GM23248 (cell line): ENCODE data around the gene EXOC7. TPM values are rescaled to one million over a fixed set of nuclear protein-coding genes. Genes with fewer than 3 reads are reported as not detected.
"Not testable (repeated sequence)": the region's sequence is repeated elsewhere in the genome, so short reads cannot be mapped to it uniquely, and the experiment has no call there.

Experiments
- DNase-seq: peaks from one replicate; pipeline ENCODE4 v3.0.0-alpha.2; 2015
- H2AFZ ChIP-seq: fragments of 200-600 bp; sonication (generic); 2 replicates; pipeline ENCODE4 v1.6.1; 2016; ENCODE audit warnings: antibody characterized with exemption
- H3F3A ChIP-seq: fragments of 200-600 bp; sonication (generic); 2 replicates; pipeline ENCODE4 v1.6.1; 2016; ENCODE audit warnings: mild to moderate bottlenecking, antibody characterized with exemption, mixed run types; ENCODE audit not compliant: insufficient read depth
- H3K27ac ChIP-seq: fragments of 200-600 bp; sonication (generic); 2 replicates; pipeline ENCODE4 v1.5.1; 2016; ENCODE audit warnings: mild to moderate bottlenecking
- H3K27me3 ChIP-seq: fragments of 200-600 bp; sonication (generic); replicated peaks from 2 replicates; pipeline ENCODE4 v1.6.1; 2016; ENCODE audit warnings: mild to moderate bottlenecking; ENCODE audit not compliant: insufficient read depth
- H3K36me3 ChIP-seq: fragments of 200-600 bp; sonication (generic); 2 replicates; pipeline ENCODE4 v1.6.1; 2016; ENCODE audit warnings: low read depth, mild to moderate bottlenecking
- H3K4me1 ChIP-seq: fragments of 200-600 bp; sonication (generic); 2 replicates; pipeline ENCODE4 v1.6.1; 2016; ENCODE audit warnings: mild to moderate bottlenecking; ENCODE audit not compliant: insufficient read depth
- H3K4me2 ChIP-seq: fragments of 200-600 bp; sonication (generic); one replicate; pipeline ENCODE4 v1.6.1; 2016; ENCODE audit warnings: mild to moderate bottlenecking; ENCODE audit not compliant: unreplicated experiment
- H3K4me3 ChIP-seq: fragments of 200-600 bp; sonication (generic); 2 replicates; pipeline ENCODE4 v1.5.1; 2016; ENCODE audit warnings: mild to moderate bottlenecking
- H3K79me2 ChIP-seq: fragments of 200-600 bp; sonication (generic); 2 replicates; pipeline ENCODE4 v1.6.1; 2016; ENCODE audit warnings: mild to moderate bottlenecking; ENCODE audit not compliant: insufficient read depth
- H3K9ac ChIP-seq: fragments of 200-600 bp; sonication (generic); 2 replicates; pipeline ENCODE4 v1.6.1; 2016; ENCODE audit warnings: mild to moderate bottlenecking
- H3K9me2 ChIP-seq: fragments of 200-600 bp; sonication (generic); 2 replicates; pipeline ENCODE4 v1.6.1; 2016; ENCODE audit warnings: mixed run types, mild to moderate bottlenecking, moderate library complexity; ENCODE audit not compliant: insufficient read depth
- H3K9me3 ChIP-seq: fragments of 200-600 bp; sonication (generic); one replicate; pipeline ENCODE4 v1.6.1; 2017; ENCODE audit warnings: low read depth
- H4K20me1 ChIP-seq: fragments of 200-600 bp; sonication (generic); 2 replicates; pipeline ENCODE4 v1.6.0; 2016; ENCODE audit not compliant: insufficient read depth
- EZH2 ChIP-seq: fragments of 200-600 bp; sonication (generic); IDR thresholded peaks from 2 replicates; pipeline ENCODE4 v1.6.1; 2018; ENCODE audit warnings: antibody characterized with exemption, mild to moderate bottlenecking; ENCODE audit not compliant: insufficient read depth, poor library complexity, severe bottlenecking
- EZH2phosphoT487 ChIP-seq: fragments of 200-600 bp; sonication (generic); IDR thresholded peaks from 2 replicates; pipeline ENCODE4 v1.6.1; 2018; ENCODE audit warnings: antibody characterized with exemption, moderate library complexity, mild to moderate bottlenecking, low read depth; ENCODE audit not compliant: insufficient read depth
- WGBS, 2 experiments: methylation state at CpG; one replicate each; pipeline ENCODE4 v1.1.6; 2015 to 2017; ENCODE audit warnings: low lambda C conversion rate in 2 of 2, low coverage in 1 of 2; ENCODE audit errors: missing lambda C conversion rate in 2 of 2; 5-methylcytosine and 5-hydroxymethylcytosine counted together
- in situ Hi-C: fragments of 300-500 bp; cut with MboI; formaldehyde crosslinking; loops from 2 replicates; pipeline ENCODE4 v1.15.0; 2020
- polyA plus RNA-seq: library from polyadenylated mRNA; unstranded; fragments of >200 nt; fragmentation: Nextera tagmentation; extraction: Ambion mirVana; gene quantifications from 2 replicates; pipeline ENCODE4 v1.2.1, GENCODE V29; 2016
- total RNA-seq: library from RNA; depleted of rRNA; stranded (reverse); fragments of >200 nt; shearing (Covaris generic); gene quantifications from 2 replicates; pipeline ENCODE4 v1.2.3, GENCODE V29; 2014

Gene EXOC7
- total and polyA plus RNA-seq, 2 experiments from 2014 or later: 88.0 to 101 TPM

- in situ Hi-C loops: no loop called here
- H4K20me1 ChIP-seq: no peaks in the 10 kb centered on the region
- no peaks in the 10 kb centered on the region for H3K27me3 ChIP-seq
- peaks cover 71% of the 10 kb centered on the region for H3K36me3 ChIP-seq
- no peaks in the 10 kb centered on the region for H3K9me3 ChIP-seq
- TF ChIP-seq EZH2: no peak
- TF ChIP-seq EZH2phosphoT487: no peak
- 90 to 93% methylated on average over 15 of the region's 15 CpGs for WGBS, 2 experiments
- H3K9me2 ChIP-seq: no peaks in the 10 kb centered on the region
- no peak overlapping the region for H2AFZ ChIP-seq
- no peak overlapping the region for H3K9ac ChIP-seq
- H3K4me2 ChIP-seq: no peak overlapping the region
- no peak for DNase-seq
- H3F3A ChIP-seq: 0 out of 2 replicates have a peak, but pooled peaks cover 7% of the 10 kb centered on the region
- H3K27ac ChIP-seq: no peak overlapping the region
- H3K4me3 ChIP-seq: no peak overlapping the region
- peaks cover 50% of the 10 kb centered on the region for H3K79me2 ChIP-seq
- no peaks in the 10 kb centered on the region for H3K4me1 ChIP-seq
Observed at GRCh38 chr17:76063875-76064546, 39.6 kb downstream of the EXOC7 start.

- peaks cover 72% of the 10 kb centered on the region for H3K36me3 ChIP-seq
- H3F3A ChIP-seq: not testable (repeated sequence)
Observed at GRCh38 chr17:76058264-76058663, 45.3 kb downstream of the EXOC7 start.

GRCh38 chr17:76056882-76057281 lies 46.7 kb downstream of the EXOC7 start:
- H3K4me3 ChIP-seq: no peak overlapping the region
- 93% methylated on average over 3 of the region's 3 CpGs for WGBS, 2 experiments
- no peaks in the 10 kb centered on the region for H3K9me3 ChIP-seq
- no peaks in the 10 kb centered on the region for H4K20me1 ChIP-seq
- H3K27me3 ChIP-seq: no peaks in the 10 kb centered on the region
- in situ Hi-C loops: no loop called here
- no peaks in the 10 kb centered on the region; the same call in 1 of the 2 replicates for H3F3A ChIP-seq
- no peak overlapping the region for H2AFZ ChIP-seq
- peaks cover 4% of the 10 kb centered on the region; the same call in 1 of the 2 replicates for H3K4me1 ChIP-seq
- no peak overlapping the region for H3K4me2 ChIP-seq
- TF ChIP-seq EZH2: no peak
- no peak for TF ChIP-seq EZH2phosphoT487
- no peak overlapping the region for H3K27ac ChIP-seq
- H3K79me2 ChIP-seq: peaks cover 48% of the 10 kb centered on the region
- no peak overlapping the region for H3K9ac ChIP-seq
- no peak for DNase-seq
- no peaks in the 10 kb centered on the region for H3K9me2 ChIP-seq
- peaks cover 75% of the 10 kb centered on the region for H3K36me3 ChIP-seq

More at GRCh38 chr17:76058264-76058663, 45.3 kb downstream of the EXOC7 start:
- H3K27me3 ChIP-seq, H3K4me2 ChIP-seq, DNase-seq, H2AFZ ChIP-seq, H3K4me3 ChIP-seq, H3K4me1 ChIP-seq, in situ Hi-C loops, H3K27ac ChIP-seq, H3K9me2 ChIP-seq, H3K9ac ChIP-seq, H3K9me3 ChIP-seq, H4K20me1 ChIP-seq: not testable (repeated sequence)
- WGBS, 2 experiments: 91 to 93% methylated on average over 6 of the region's 6 CpGs
- H3K79me2 ChIP-seq: peaks cover 39% of the 10 kb centered on the region

- H3K4me2 ChIP-seq: no peak overlapping the region
- peak; percentile 64 for DNase-seq
- H4K20me1 ChIP-seq: no peaks in the 10 kb centered on the region
- no peak overlapping the region for H3K27ac ChIP-seq
- H3K9me2 ChIP-seq: no peaks in the 10 kb centered on the region
- no peak overlapping the region for H3K4me3 ChIP-seq
- no peak overlapping the region for H3K9ac ChIP-seq
- H3K27me3 ChIP-seq: no peaks in the 10 kb centered on the region
- peaks cover 81% of the 10 kb centered on the region for H3K36me3 ChIP-seq
- H3K4me1 ChIP-seq: peaks cover 4% of the 10 kb centered on the region; the same call in 1 of the 2 replicates
- no peak overlapping the region for H2AFZ ChIP-seq
- no peak for TF ChIP-seq EZH2phosphoT487
- no peak for TF ChIP-seq EZH2
- in situ Hi-C loops: no loop called here
- WGBS, 2 experiments: 97 to 98% methylated on average over 4 of the region's 4 CpGs
- H3K9me3 ChIP-seq: no peaks in the 10 kb centered on the region
- peaks cover 67% of the 10 kb centered on the region for H3K79me2 ChIP-seq
- H3F3A ChIP-seq: no peaks in the 10 kb centered on the region; the same call in 1 of the 2 replicates
Observed at GRCh38 chr17:76054112-76054476, 49.5 kb downstream of the EXOC7 start.
